Endothelial cell of coronary artery (primary cell): Measurements from ENCODE around the gene ANAPC16. TPM values are rescaled to one million over a fixed set of nuclear protein-coding genes. Genes with fewer than 3 reads are reported as not detected.

ENCODE experiments used
- total RNA-seq: library from RNA; depleted of rRNA; stranded (reverse); fragments of >200 nt; gene quantifications from 2 replicates; pipeline ENCODE4 v1.2.3, GENCODE V29; 2014

ANAPC16 gene
- total RNA-seq = 37.5 and 45.7 TPM in 2 replicates

DNA sequence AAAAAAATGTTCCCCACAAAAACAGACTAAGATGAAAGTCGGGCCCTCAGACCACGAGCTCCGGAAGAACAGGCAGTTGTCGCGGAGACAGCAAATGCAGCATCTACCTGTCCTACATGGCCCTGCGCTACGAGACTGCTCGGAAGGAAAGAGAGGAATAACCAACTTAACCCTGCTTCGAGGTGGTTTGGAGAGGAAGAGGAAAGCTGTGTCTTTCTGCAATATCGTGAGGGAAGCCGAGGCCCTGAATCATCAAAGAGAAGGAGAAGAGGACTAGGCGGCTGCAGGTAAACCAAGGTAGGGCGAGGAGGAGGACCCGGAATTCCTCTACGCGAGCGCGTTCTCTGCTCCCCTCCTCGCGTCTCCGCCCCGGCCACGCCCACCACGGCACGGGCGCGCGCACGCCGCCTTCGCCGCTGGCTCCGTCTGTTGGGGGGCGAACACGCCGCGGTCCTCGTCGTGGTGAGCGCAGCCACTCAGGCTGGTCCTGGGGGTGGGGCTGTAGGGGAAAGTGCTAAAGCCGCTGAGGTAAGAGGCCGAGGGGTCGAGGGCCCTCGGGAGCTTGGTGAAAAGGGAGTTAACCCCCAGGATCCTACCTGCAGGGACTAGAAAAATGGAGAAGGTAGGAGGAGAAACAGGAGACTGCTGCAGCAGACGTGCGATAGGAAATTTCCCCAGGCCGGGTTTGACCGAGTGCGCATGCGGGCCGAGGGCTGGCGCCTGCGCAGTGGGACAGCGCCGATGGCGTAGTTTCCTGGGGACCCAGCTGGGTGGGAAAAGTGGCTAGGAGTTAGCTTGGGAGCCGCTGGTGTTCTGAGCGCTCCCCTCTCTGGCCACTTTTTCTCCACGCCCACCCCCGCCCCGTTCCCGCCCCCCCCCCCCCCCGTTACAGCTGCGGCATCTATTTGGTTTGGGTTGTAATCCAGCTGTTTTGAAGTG lies at the start of gene ANAPC16, which contains the start of gene ASCC1:
TSS of gene ANAPC16 (plus strand) at position 402 of the 939 bp plus-strand sequence. CDS start 7,903 bp downstream, outside the sequence.
TSS of gene ASCC1 (minus strand) at position 666 of the 939 bp plus-strand sequence. CDS start 2,978 bp downstream, outside the sequence.

DNA sequence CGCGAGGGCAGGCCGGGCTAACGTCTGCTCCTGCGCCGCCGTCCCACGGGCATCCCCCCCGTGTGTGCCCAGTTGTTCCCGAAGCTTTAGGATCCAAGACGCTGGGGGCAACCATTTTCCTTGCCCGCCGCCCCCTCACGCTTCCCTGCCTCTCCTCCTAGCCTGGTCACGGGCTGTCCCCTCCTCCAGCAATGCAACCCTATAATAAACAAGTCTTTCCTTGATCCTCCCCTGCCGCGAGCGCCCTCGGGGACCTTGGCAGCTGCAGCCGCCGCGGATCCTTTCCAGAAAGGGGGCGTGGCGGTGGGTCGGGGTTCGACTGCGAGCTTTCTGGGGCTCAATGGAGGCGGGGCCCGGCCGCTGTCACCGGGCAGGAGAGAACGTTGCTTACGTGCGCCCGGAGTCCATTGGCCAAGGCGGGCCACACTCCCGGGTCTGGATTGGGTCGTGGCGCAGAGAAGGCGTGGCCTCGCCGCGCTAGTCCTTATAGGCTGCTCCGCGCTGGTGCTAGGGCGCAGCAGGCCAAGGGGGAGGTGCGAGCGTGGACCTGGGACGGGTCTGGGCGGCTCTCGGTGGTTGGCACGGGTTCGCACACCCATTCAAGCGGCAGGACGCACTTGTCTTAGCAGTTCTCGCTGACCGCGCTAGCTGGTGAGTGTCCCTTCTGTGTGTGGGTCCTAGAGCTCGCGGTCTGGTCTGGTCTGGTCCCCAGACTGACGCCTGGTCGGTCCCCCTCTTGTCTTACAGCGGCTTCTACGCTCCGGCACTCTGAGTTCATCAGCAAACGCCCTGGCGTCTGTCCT lies 57.8 kb downstream of the ANAPC16 start, which contains the start of gene DDIT4:
TSS of gene DDIT4 (plus strand) at position 515 of the 803 bp plus-strand sequence. CDS start 293 bp downstream, outside the sequence.

Other genes starting within 250 kb of the ANAPC16 start
- 0.18 and 0.28 TPM in 2 replicates for gene SPOCK2, start 127.5 kb upstream of the ANAPC16 start, total RNA-seq
- 23.0 and 26.9 TPM in 2 replicates for gene ASCC1, start 264 bp downstream of the ANAPC16 start, total RNA-seq
- 241 and 853 TPM in 2 replicates for gene DDIT4, start 57.9 kb downstream of the ANAPC16 start, total RNA-seq
- gene DNAJB12, start 138.9 kb downstream of the ANAPC16 start, total RNA-seq = 22.0 and 29.6 TPM in 2 replicates